K562 (cell line): Measurements from ENCODE around the gene ENO2. TPM values are rescaled to one million over a fixed set of nuclear protein-coding genes. Genes with fewer than 3 reads are reported as not detected.

Source experiments
- IRF9 ChIP-seq: fragments of 450-650 bp; IDR thresholded peaks from 2 replicates; pipeline ENCODE4 v1.6.1; 2016; ENCODE audit warnings: missing biosample characterization, missing genetic modification characterization
- PHF8 ChIP-seq: fragments of 200-600 bp; sonication (generic); IDR thresholded peaks from 2 replicates; pipeline ENCODE4 v1.6.1; 2012; ENCODE audit warnings: mixed run types, mild to moderate bottlenecking, inconsistent platforms, low read length, moderate library complexity, borderline replicate concordance
- PHTF2 ChIP-seq: fragments of 250-450 bp; sonication (Bioruptor Pico); IDR thresholded peaks from 2 replicates; pipeline ENCODE4 v1.5.0; 2021; ENCODE audit warnings: mild to moderate bottlenecking
- SRF ChIP-seq, 2 experiments: fragments of 250-450, 450-650 bp in 1 of 2; sonication (Bioruptor Pico) in 1 of 2; sonication (generic) in 1 of 2; formaldehyde crosslinking; IDR thresholded peaks; 2 replicates each; pipeline versions ENCODE4 v1.5.0 to v1.5.1; 2020 to 2022; ENCODE audit warnings: mild to moderate bottlenecking in 1 of 2, missing genetic modification reagents in 1 of 2
- ZBTB40 ChIP-seq, 2 experiments: fragments of 450-650 bp in 1 of 2; sonication (generic) in 1 of 2; formaldehyde crosslinking in 1 of 2; IDR thresholded peaks; 2 replicates each; pipeline versions ENCODE4 v1.7.1 to v1.9.0; 2016 to 2022; ENCODE audit warnings: inconsistent platforms in 1 of 2, mild to moderate bottlenecking in 1 of 2, missing genetic modification reagents in 1 of 2
- polyA plus RNA-seq, 8 experiments: library from polyadenylated mRNA; depleted of rRNA in 4 of 8; stranded (reverse) in 5 of 8; unstranded in 3 of 8; fragments of >200 nt; fragmentation: Nextera tagmentation in 2 of 8; fragmentation: Illumina TruSeq in 1 of 8; extraction: Ambion mirVana in 2 of 8; extraction: Trizol in 1 of 8; gene quantifications; 2 replicates each; pipeline versions ENCODE4 v1.2.1 to v1.2.3, GENCODE V29; 2011 to 2014; ENCODE audit warnings: inconsistent platforms in 1 of 8, missing spikeins in 1 of 8
- total RNA-seq, 7 experiments: library from RNA; depleted of rRNA in 6 of 7; stranded (reverse); fragments of >200 nt in 6 of 7; fragmentation: Illumina TruSeq in 2 of 7; extraction: Trizol in 2 of 7; gene quantifications; 2 replicates each; pipeline versions ENCODE4 v1.2.1 to v1.2.3, GENCODE V29; 2011 to 2021; ENCODE audit warnings: low replicate concordance in 1 of 7

The ENO2 gene
- total and polyA plus RNA-seq, 9 of the 15 experiments (the other 6 are each of a cell fraction or from before 2014, with no cell fraction given), result 10.9 to 43.3 (median 21.0) TPM

- TF ChIP-seq ZBTB40 (IDR thresholded peaks at IDR 0.05), result no peak
- no peak for TF ChIP-seq ZBTB40 (CRISPR knock-in tag; IDR thresholded peaks at IDR 0.05)
- no peak for TF ChIP-seq IRF9 (tag)
- TF ChIP-seq PHTF2 (CRISPR knock-in tag), result no peak
- no peak for TF ChIP-seq SRF (CRISPR knock-in tag; IDR thresholded peaks at IDR 0.05)
- no peak for TF ChIP-seq PHF8
Observed at GRCh38 chr12:6961278-6961694, 46.9 kb downstream of the ENO2 start (continued).
